GM12874 (cell line): Measurements from ENCODE around the gene IPO4.

Experiments used
- TF ChIP-seq, protein P1 (sequence below): IDR thresholded peaks from 2 replicates; pipeline ENCODE4 v1.5.1; 2011; ENCODE audit warnings: low read depth, mild to moderate bottlenecking, control low read depth, low read length, moderate library complexity; ENCODE audit not compliant: insufficient read depth

Gene IPO4

DNA sequence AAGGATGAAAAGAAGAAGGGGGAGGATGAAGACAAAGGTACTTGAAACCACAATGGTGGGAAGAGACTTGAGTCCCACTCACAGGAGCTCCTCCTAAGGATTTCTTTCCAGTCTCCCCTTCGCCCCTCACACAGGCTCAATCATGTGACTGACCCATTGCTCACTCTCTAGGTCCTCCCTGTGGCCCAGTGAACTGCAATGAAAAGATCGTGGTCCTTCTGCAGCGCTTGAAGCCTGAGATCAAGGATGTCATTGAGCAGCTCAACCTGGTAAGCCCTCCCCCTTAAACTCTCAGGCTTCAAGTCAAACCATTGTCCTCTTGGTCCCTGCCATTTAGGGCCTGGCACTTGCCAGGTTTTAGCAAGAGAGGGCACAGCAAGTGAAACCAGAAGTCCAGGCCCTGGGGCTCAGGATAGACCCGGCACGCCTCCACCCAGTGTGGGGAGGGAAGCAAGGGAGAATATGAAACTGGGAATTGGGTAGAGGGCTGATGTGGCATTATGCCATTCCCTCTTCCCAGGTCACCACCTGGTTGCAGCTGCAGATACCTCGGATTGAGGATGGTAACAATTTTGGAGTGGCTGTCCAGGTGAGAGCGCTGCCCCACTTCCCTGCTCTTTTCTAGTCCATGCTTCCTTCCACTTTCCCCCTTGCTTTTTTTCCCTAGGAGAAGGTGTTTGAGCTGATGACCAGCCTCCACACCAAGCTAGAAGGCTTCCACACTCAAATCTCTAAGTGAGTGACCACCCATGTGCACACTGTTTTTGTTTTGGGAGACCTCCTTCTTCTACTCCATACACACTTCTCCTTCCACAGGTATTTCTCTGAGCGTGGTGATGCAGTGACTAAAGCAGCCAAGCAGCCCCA lies 50.9 kb downstream of the IPO4 start:
- TF ChIP-seq, protein P1, sequence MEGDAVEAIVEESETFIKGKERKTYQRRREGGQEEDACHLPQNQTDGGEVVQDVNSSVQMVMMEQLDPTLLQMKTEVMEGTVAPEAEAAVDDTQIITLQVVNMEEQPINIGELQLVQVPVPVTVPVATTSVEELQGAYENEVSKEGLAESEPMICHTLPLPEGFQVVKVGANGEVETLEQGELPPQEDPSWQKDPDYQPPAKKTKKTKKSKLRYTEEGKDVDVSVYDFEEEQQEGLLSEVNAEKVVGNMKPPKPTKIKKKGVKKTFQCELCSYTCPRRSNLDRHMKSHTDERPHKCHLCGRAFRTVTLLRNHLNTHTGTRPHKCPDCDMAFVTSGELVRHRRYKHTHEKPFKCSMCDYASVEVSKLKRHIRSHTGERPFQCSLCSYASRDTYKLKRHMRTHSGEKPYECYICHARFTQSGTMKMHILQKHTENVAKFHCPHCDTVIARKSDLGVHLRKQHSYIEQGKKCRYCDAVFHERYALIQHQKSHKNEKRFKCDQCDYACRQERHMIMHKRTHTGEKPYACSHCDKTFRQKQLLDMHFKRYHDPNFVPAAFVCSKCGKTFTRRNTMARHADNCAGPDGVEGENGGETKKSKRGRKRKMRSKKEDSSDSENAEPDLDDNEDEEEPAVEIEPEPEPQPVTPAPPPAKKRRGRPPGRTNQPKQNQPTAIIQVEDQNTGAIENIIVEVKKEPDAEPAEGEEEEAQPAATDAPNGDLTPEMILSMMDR: no peak

DNA sequence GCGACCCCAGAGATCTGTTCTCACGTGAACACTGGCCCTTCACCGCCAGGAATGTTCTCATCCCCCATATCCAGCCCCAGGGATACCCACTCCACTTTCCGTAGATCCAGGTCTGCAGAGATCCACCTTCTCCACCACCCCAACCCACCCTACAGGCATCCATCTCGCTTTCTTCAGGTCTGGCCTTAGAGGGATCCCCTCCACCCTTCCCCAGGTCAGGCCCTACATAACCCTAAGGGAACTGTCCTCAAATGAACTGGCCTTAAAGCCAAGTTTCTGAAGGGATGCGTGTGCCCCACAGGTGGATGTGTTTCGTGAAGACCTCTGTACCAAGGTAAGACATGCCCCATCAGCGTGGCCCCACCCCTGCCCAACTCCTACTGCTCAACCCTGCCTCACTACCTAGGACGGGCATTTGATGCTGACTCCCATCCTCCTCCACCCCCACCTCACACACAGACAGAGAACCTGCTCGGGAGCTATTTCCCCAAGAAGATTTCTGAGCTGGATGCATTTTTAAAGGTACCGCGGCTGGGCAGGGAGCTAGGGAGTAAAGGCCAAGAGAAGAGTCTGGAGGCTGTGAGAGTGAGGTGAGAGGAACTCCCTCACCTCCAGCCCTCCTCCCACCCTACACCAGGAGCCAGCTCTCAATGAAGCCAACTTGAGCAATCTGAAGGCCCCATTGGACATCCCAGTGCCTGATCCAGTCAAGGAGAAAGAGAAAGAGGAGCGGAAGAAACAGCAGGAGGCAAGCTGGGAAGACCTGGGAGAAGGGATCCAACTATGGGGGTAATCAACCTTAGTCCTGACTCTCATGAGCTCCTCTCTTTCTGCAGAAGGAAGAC lies 51.7 kb downstream of the IPO4 start:
- TF ChIP-seq, protein P1: no peak

DNA sequence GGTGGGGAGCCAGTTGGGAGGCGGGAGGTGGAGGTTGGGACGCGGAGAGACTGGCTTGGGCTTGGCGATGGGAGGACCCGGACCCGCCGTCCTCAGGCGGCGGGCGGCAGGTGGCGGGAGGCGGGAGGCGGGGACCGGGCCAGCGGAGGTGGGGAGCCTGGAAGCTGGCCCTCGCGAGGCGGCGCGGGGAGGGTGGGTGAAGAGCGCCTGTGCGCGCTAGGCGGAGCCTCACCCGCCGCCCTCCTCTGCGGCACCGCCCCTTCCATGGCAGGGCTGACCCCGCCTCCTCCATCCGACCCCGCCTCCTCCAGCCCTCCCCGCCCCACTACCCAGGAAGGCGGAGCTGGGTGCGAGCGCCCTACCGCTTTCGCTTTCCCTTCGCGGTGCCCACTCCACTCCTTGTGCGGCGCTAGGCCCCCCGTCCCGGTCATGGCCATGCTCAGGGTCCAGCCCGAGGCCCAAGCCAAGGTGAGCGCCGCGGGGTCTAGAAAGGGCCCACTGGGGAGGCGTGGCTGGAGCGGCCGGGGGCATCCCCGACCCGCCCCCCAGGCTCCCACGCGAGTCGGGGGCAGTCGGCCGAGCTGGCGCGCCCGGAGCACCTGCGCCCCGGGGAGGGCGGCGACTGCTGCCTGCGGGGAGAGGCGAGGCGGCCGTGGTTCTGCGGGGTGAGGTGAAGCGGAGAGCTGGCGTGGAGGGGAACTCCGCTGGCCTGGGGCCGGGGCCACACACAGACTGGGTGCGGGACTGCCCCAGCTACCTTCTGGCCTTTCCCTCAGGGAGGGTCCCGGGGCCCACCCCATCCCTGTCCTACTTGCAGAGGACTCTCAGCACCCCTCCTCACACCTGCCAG lies 52.6 kb downstream of the IPO4 start, which contains the start of gene PSME1:
TSS of gene PSME1 (plus strand) at position 361 of the 850 bp plus-strand sequence. CDS start at position 430, 69 bp downstream.
- TF ChIP-seq, protein P1: no peak

DNA sequence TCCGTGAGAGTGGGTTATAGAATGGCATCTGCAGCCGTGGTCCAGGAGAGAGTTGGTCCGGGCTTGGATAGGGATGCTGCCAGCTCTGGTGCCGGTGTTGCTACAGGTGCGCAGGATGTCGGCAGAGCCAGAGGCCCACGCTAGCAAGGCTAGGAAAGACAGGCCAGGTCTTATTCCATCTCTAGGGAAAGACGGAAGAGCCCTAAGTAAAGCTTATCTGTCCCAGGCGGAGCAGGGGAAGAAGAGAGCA lies 53.1 kb downstream of the IPO4 start:
- TF ChIP-seq, protein P1: no peak

DNA sequence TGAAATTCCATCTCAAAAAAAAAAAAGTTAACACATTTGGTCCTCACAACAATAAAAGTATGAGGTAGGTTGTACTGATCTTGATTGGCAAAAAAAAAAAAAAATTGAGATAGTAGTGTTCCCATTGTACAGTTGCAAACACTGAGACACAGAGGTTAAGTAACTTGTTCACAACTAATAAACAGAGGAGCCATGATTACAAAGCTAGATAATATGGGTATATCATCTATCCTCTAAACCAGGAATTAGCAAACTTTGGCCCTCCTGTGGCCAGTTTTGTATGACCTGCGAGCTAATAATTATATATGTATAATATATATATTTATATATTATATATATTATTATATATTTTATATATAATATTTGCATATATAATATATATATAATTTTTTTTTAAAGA lies 54.9 kb downstream of the IPO4 start:
- TF ChIP-seq, protein P1: no peak

DNA sequence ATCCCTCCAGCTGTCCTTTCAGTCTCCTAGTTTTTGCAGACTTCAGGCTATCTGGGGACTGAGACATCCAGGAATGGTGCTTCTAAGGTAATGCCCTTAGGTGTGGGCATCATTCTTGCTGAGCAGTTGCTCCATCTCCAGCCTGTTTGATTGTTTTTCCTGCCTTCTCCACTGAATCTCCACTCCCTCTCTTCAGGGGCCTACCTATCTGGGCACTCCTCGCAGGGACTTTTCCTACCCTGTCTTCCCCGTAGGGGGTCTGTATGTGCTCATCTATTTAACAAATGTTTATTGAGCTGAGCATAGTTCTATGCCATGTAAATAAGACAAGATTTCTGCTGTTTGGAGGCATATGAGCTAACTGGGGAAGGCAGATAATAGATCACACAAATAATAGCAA lies 55.6 kb downstream of the IPO4 start:
- TF ChIP-seq, protein P1: no peak
